ENCODE results near the gene TBX21. TPM values are rescaled to one million over a fixed set of nuclear protein-coding genes. Genes with fewer than 3 reads are reported as not detected.

Gene TBX21
- total and polyA plus RNA-seq, 10 of the 15 experiments (the other 5 are each of a cell fraction or from before 2014, with no cell fraction given): 0.63 to 9.6 (median 5.0) TPM

GRCh38 chr17:47703671-47704070, 29.4 kb upstream of the TBX21 start:
- TF ChIP-seq, protein P1, sequence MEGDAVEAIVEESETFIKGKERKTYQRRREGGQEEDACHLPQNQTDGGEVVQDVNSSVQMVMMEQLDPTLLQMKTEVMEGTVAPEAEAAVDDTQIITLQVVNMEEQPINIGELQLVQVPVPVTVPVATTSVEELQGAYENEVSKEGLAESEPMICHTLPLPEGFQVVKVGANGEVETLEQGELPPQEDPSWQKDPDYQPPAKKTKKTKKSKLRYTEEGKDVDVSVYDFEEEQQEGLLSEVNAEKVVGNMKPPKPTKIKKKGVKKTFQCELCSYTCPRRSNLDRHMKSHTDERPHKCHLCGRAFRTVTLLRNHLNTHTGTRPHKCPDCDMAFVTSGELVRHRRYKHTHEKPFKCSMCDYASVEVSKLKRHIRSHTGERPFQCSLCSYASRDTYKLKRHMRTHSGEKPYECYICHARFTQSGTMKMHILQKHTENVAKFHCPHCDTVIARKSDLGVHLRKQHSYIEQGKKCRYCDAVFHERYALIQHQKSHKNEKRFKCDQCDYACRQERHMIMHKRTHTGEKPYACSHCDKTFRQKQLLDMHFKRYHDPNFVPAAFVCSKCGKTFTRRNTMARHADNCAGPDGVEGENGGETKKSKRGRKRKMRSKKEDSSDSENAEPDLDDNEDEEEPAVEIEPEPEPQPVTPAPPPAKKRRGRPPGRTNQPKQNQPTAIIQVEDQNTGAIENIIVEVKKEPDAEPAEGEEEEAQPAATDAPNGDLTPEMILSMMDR (IDR thresholded peaks at IDR 0.05 in 2 of 3, conservative IDR thresholded peaks at IDR 0.05 in 1 of 3; ENCODE audit: control insufficient read depth in 2 of 3, extremely low read depth in 1 of 3, insufficient read depth in 1 of 3, low read depth in 3 of 3, low read length in 3 of 3): no peak
- TF ChIP-seq HDGF (IDR thresholded peaks at IDR 0.05) (no peak), USF1 (IDR thresholded peaks at IDR 0.05; ENCODE audit: borderline replicate concordance, extremely low read length, insufficient read depth, low read depth, low read length) (no peak), KAT2A (conservative IDR thresholded peaks at IDR 0.05; ENCODE audit: control insufficient read depth, low read depth, low read length) (no peak), ZBTB11 (CRISPR knock-in tag; IDR thresholded peaks at IDR 0.05) (no peak), SMARCA5 (IDR thresholded peaks at IDR 0.05) (no peak), TCF3 (IDR thresholded peaks at IDR 0.05; ENCODE audit: borderline replicate concordance, insufficient read depth, low read depth, low read length) (no peak), TARDBP (IDR thresholded peaks at IDR 0.05; ENCODE audit: borderline replicate concordance) (no peak), RFX5 (IDR thresholded peaks at IDR 0.05; ENCODE audit: low read depth, low read length) (no peak)
- H3K9ac ChIP-seq (ENCODE audit: control insufficient read depth, insufficient read depth, low read length): no peak overlapping the region
- WGBS (ENCODE audit: insufficient coverage, insufficient replicate concordance, low lambda C conversion rate, missing lambda C conversion rate): 48% methylated on average over 5 of the region's 5 CpGs
- intact Hi-C loops (cut with micrococcal nuclease; ENCODE audit: unreplicated experiment): no loop called here
- in situ Hi-C loops (cut with MboI): no loop called here
- CTCF ChIA-PET: interaction anchor here (0.6 to 9.4 kb wide), 3 partner anchors 12 to 63 kb away, joined by 3 to 229 read pairs (median 8); partner anchors contain the start of gene TBX21
- no peak overlapping the region for H3K4me3 ChIP-seq
- RAD21 ChIA-PET (ENCODE audit: unreplicated experiment): interaction anchor here (0.7 to 9.9 kb wide), 6 partner anchors 10 to 38 kb away, joined by 3 to 136 read pairs (median 4); partner anchors contain the start of gene TBX21
- no peaks in the 10 kb centered on the region for H3K9me3 ChIP-seq (replicated peaks; ENCODE audit: control insufficient read depth, insufficient read depth, low read length)
- no peaks in the 10 kb centered on the region for H3K79me2 ChIP-seq (ENCODE audit: control insufficient read depth, insufficient read depth, low read length)
- peak overlapping the region; percentile 75 for H3K4me2 ChIP-seq (ENCODE audit: control insufficient read depth, insufficient read depth)
- DNase-seq (ENCODE audit: low read depth, low spot score) (no peak), ATAC-seq (no peak), FAIRE-seq (peak; percentile 27)
- H3K27me3 ChIP-seq (replicated peaks in 1 of 2; ENCODE audit: control insufficient read depth in 2 of 2, insufficient read depth in 2 of 2, low read length in 1 of 2): no peaks in the 10 kb centered on the region
- no peaks in the 10 kb centered on the region for H4K20me1 ChIP-seq (ENCODE audit: control insufficient read depth, insufficient read depth)
- SMC1A ChIA-PET (ENCODE audit: uncharacterized antibody, unreplicated experiment): interaction anchor here (0.6 to 6.5 kb wide), 7 partner anchors 10 to 41 kb away, joined by 3 to 31 read pairs (median 3); partner anchors contain the start of genes TBKBP1 and TBX21
- H2AFZ ChIP-seq (ENCODE audit: control insufficient read depth, low read depth, low read length): no peak overlapping the region
- H3K4me1 ChIP-seq (ENCODE audit: control insufficient read depth, insufficient read depth, low read length): peaks cover 42% of the 10 kb centered on the region
- no peak overlapping the region for H3K27ac ChIP-seq (ENCODE audit: control insufficient read depth, insufficient read depth)
- POLR2A ChIA-PET: interaction anchor here (1.3 to 9.2 kb wide), 3 partner anchors 13 to 55 kb away, joined by 3 to 76 read pairs (median 6); no protein-coding TSS in a partner anchor
- no TSS peak for BruUV-seq (replicated peaks)
- H3K36me3 ChIP-seq (ENCODE audit: control insufficient read depth in 2 of 2, insufficient read depth in 2 of 2, low read length in 1 of 2): no peaks in the 10 kb centered on the region

Measured in GM12878 (cell line).